Thyroid gland (tissue), 4 donors: Measurements from ENCODE around the gene ANKRD63.

Experiments used
- POLR2A ChIP-seq, 2 donors: fragments of 450-650 bp; IDR thresholded peaks; one replicate each; pipeline ENCODE4 v1.6.1; 2017; ENCODE audit warnings: antibody characterized with exemption in 2 of 2, mild to moderate bottlenecking in 2 of 2, moderate library complexity in 1 of 2
- TF ChIP-seq, protein P1 (sequence below), 6 experiments: fragments of 200-600 bp in 3 of 6; fragments of 450-650 bp in 3 of 6; sonication (generic) in 3 of 6; IDR thresholded peaks; one replicate each; pipeline ENCODE4 v1.5.1; 2016 to 2019; ENCODE audit warnings: antibody characterized with exemption in 6 of 6, mild to moderate bottlenecking in 2 of 6, inconsistent platforms in 1 of 6, moderate library complexity in 1 of 6

DNA sequence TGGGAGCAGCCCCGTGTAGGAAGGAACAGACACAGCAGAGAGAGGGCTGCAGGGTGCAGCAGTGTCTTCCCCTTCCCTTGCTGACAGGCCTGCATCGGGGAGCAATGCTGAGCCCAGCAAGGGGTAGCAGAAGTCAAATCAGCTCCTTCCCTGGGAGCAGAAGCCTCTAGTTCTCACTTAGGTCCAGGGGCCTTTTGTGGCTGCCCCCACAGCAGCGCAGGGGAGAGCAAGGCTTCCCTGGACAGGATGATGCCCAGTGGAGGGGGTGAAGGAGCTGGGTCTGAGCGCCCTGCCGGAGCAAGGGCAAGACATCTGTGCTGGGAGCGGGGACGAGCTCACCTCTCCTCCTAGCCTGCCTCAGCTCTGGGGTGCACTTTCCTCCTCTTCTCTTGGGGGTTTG lies 24.0 kb upstream of the ANKRD63 start:
- TF ChIP-seq POLR2A (IDR thresholded peaks at IDR 0.05), result no peak
- TF ChIP-seq, protein P1, sequence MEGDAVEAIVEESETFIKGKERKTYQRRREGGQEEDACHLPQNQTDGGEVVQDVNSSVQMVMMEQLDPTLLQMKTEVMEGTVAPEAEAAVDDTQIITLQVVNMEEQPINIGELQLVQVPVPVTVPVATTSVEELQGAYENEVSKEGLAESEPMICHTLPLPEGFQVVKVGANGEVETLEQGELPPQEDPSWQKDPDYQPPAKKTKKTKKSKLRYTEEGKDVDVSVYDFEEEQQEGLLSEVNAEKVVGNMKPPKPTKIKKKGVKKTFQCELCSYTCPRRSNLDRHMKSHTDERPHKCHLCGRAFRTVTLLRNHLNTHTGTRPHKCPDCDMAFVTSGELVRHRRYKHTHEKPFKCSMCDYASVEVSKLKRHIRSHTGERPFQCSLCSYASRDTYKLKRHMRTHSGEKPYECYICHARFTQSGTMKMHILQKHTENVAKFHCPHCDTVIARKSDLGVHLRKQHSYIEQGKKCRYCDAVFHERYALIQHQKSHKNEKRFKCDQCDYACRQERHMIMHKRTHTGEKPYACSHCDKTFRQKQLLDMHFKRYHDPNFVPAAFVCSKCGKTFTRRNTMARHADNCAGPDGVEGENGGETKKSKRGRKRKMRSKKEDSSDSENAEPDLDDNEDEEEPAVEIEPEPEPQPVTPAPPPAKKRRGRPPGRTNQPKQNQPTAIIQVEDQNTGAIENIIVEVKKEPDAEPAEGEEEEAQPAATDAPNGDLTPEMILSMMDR (IDR thresholded peaks at IDR 0.05), result no peak
